HepG2 (cell line): Measurements from ENCODE around the gene HS3ST3B1. TPM values are rescaled to one million over a fixed set of nuclear protein-coding genes. Genes with fewer than 3 reads are reported as not detected.

ENCODE experiments used
- BRCA1 ChIP-seq: sonication (generic); formaldehyde crosslinking; IDR thresholded peaks from 2 replicates; pipeline ENCODE4 v1.4.0; 2020; ENCODE audit warnings: missing genetic modification reagents
- CBX1 ChIP-seq: IDR thresholded peaks from one replicate; pipeline ENCODE4 v1.6.1; 2016; ENCODE audit warnings: antibody characterized with exemption, low read depth
- CSRNP1 ChIP-seq: sonication (generic); formaldehyde crosslinking; IDR thresholded peaks from 2 replicates; pipeline ENCODE4 v1.8.1; 2023; ENCODE audit warnings: mild to moderate bottlenecking, missing genetic modification reagents
- GPN1 ChIP-seq: sonication (generic); formaldehyde crosslinking; IDR thresholded peaks from 2 replicates; pipeline ENCODE4 v1.5.1; 2020; ENCODE audit warnings: missing genetic modification reagents, borderline replicate concordance
- KAT8 ChIP-seq: IDR thresholded peaks from 2 replicates; pipeline ENCODE4 v1.6.1; 2016; ENCODE audit warnings: missing genetic modification reagents, missing compliant biosample characterization
- KLF13 ChIP-seq: sonication (generic); formaldehyde crosslinking; IDR thresholded peaks from 2 replicates; pipeline ENCODE4 v1.4.0; 2020; ENCODE audit warnings: mild to moderate bottlenecking, missing genetic modification reagents
- KLF9 ChIP-seq: IDR thresholded peaks from 2 replicates; pipeline ENCODE4 v1.6.1; 2016; ENCODE audit warnings: low read depth
- MXD4 ChIP-seq: IDR thresholded peaks from 2 replicates; pipeline ENCODE4 v1.6.1; 2016; ENCODE audit warnings: mild to moderate bottlenecking, missing biosample characterization, missing genetic modification reagents
- NR2C2 ChIP-seq: sonication (generic); formaldehyde crosslinking; IDR thresholded peaks from 2 replicates; pipeline ENCODE4 v1.4.0; 2020; ENCODE audit warnings: missing genetic modification reagents, mild to moderate bottlenecking, moderate library complexity, borderline replicate concordance
- NR2F6 ChIP-seq, 2 experiments: IDR thresholded peaks; 2 replicates each; pipeline ENCODE4 v1.6.1; 2016; ENCODE audit warnings: antibody characterized with exemption in 1 of 2, mild to moderate bottlenecking in 1 of 2
- SOX13 ChIP-seq, 3 experiments: fragments of 450-650 bp in 1 of 3; sonication (generic) in 1 of 3; formaldehyde crosslinking in 1 of 3; IDR thresholded peaks in 2 of 3; conservative IDR thresholded peaks in 1 of 3; 2 replicates each; pipeline versions ENCODE4 v1.5.0 to v1.6.1; 2016 to 2020; ENCODE audit warnings: antibody characterized with exemption in 1 of 3, mild to moderate bottlenecking in 1 of 3, missing compliant biosample characterization in 1 of 3, missing genetic modification reagents in 1 of 3, moderate library complexity in 1 of 3
- ZGPAT ChIP-seq: IDR thresholded peaks from 2 replicates; pipeline ENCODE4 v1.6.1; 2016; ENCODE audit warnings: mild to moderate bottlenecking
- ZNF281 ChIP-seq: sonication (generic); formaldehyde crosslinking; IDR thresholded peaks from 2 replicates; pipeline ENCODE4 v1.4.0; 2020; ENCODE audit warnings: missing genetic modification reagents, borderline replicate concordance
- ZNF326 ChIP-seq: sonication (generic); formaldehyde crosslinking; IDR thresholded peaks from 2 replicates; pipeline ENCODE4 v1.4.0; 2020; ENCODE audit warnings: missing genetic modification reagents, borderline replicate concordance
- ZNF430 ChIP-seq: sonication (generic); formaldehyde crosslinking; IDR thresholded peaks from 2 replicates; pipeline ENCODE4 v1.9.0; 2021; ENCODE audit warnings: mild to moderate bottlenecking, missing genetic modification reagents
- ZNF704 ChIP-seq: sonication (generic); formaldehyde crosslinking; IDR thresholded peaks from 2 replicates; pipeline ENCODE4 v1.8.1; 2023; ENCODE audit warnings: mild to moderate bottlenecking, inconsistent platforms, moderate library complexity, missing genetic modification reagents, borderline replicate concordance
- ZNF766 ChIP-seq: sonication (generic); formaldehyde crosslinking; IDR thresholded peaks from 2 replicates; pipeline ENCODE4 v1.5.0; 2020; ENCODE audit warnings: missing genetic modification reagents, borderline replicate concordance
- ZSCAN30 ChIP-seq: sonication (generic); formaldehyde crosslinking; IDR thresholded peaks from 2 replicates; pipeline ENCODE4 v1.5.0; 2020; ENCODE audit warnings: mild to moderate bottlenecking, missing genetic modification reagents
- ZSCAN31 ChIP-seq: sonication (generic); formaldehyde crosslinking; IDR thresholded peaks from 2 replicates; pipeline ENCODE4 v1.5.0; 2020; ENCODE audit warnings: low read depth, mild to moderate bottlenecking, missing genetic modification reagents
- polyA plus RNA-seq, 8 experiments: library from polyadenylated mRNA; depleted of rRNA in 3 of 8; stranded (reverse) in 7 of 8; unstranded in 1 of 8; fragments of >200 nt; fragmentation: Illumina TruSeq in 4 of 8; extraction: Trizol in 4 of 8; gene quantifications; 2 replicates each; pipeline versions ENCODE4 v1.2.1 to v1.2.3, GENCODE V29; 2011 to 2016; ENCODE audit warnings: low read depth in 4 of 8, missing spikeins in 1 of 8, mixed read lengths in 1 of 8; ENCODE audit not compliant: insufficient read depth in 1 of 8
- total RNA-seq, 5 experiments: library from RNA; depleted of rRNA; stranded (reverse); fragments of >200 nt; fragmentation: Illumina TruSeq; extraction: Trizol; gene quantifications; 2 replicates each; pipeline ENCODE4 v1.2.3, GENCODE V29; 2016; ENCODE audit warnings: low read depth in 1 of 5

HS3ST3B1 gene
- total and polyA plus RNA-seq, 2 of the 13 experiments (the other 11 are each of a cell fraction or from before 2014, with no cell fraction given) = 15.7 to 39.5 TPM

GRCh38 chr17:14308965-14309879 lies 8.3 kb downstream of the HS3ST3B1 start (continued):
- TF ChIP-seq ZNF281 (CRISPR knock-in tag) = peak; percentile 61
- peak; percentile 95 for TF ChIP-seq ZGPAT (CRISPR knock-in tag)
- TF ChIP-seq ZSCAN31 (CRISPR knock-in tag) = peak; percentile 96
- 0 out of 2 replicates have a peak, but pooled peaks have one; percentile 10 for TF ChIP-seq KAT8
- peak; percentile 75; the same call in 1 of the 2 replicates for TF ChIP-seq KLF9 (CRISPR knock-in tag)
- no peak for TF ChIP-seq ZSCAN30 (CRISPR knock-in tag)
- TF ChIP-seq ZNF326 (CRISPR knock-in tag) = peak; percentile 82; the same call in 1 of the 2 replicates
- TF ChIP-seq SOX13 (IDR thresholded peaks at IDR 0.05) = no peak
- peak in 1 of 2 experiments; percentile 67; a peak in 2 of 4 replicates for TF ChIP-seq SOX13 (CRISPR knock-in tag; conservative IDR thresholded peaks at IDR 0.05 in 1 of 2, IDR thresholded peaks at IDR 0.05 in 1 of 2)
- TF ChIP-seq MXD4 = peak; percentile 95
- no peak for TF ChIP-seq GPN1
- TF ChIP-seq CSRNP1 (CRISPR knock-in tag) = peak; percentile 82; the same call in 1 of the 2 replicates
- peak; percentile 87; the same call in 1 of the 2 replicates for TF ChIP-seq ZNF766 (CRISPR knock-in tag)
- no peak for TF ChIP-seq NR2C2 (CRISPR knock-in tag)
- peak; percentile 93 for TF ChIP-seq ZNF430 (CRISPR knock-in tag)
- peak; percentile 71 for TF ChIP-seq BRCA1 (CRISPR knock-in tag)
- peak; percentile 69; the same call in 1 of the 2 replicates for TF ChIP-seq ZNF704 (CRISPR knock-in tag)
- peak; percentile 65; the same call in 1 of the 2 replicates for TF ChIP-seq KLF13 (CRISPR knock-in tag)
- no peak for TF ChIP-seq NR2F6 (IDR thresholded peaks at IDR 0.05)
- peak; percentile 13; the same call in 1 of the 2 replicates for TF ChIP-seq NR2F6 (CRISPR knock-in tag; IDR thresholded peaks at IDR 0.05)
- TF ChIP-seq CBX1 = peak; percentile 82
